Endodermal cell (in vitro differentiated cells): ENCODE results near the gene MBNL2. TPM values are rescaled to one million over a fixed set of nuclear protein-coding genes. Genes with fewer than 3 reads are reported as not detected.

ENCODE experiments used
- DNase-seq: peaks from one replicate; pipeline ENCODE4 v3.0.0-alpha.2; 2017
- H3K27ac ChIP-seq: 2 replicates; pipeline ENCODE4 v1.5.1; 2013; ENCODE audit warnings: mild to moderate bottlenecking, low read depth, low read length, moderate library complexity
- H3K27me3 ChIP-seq: 2 replicates; pipeline ENCODE4 v1.6.1; 2013; ENCODE audit warnings: mild to moderate bottlenecking, low read length, moderate library complexity; ENCODE audit not compliant: insufficient read depth, control insufficient read depth, poor library complexity, severe bottlenecking
- H3K36me3 ChIP-seq: 2 replicates; pipeline ENCODE4 v1.7.0; 2013; ENCODE audit warnings: mild to moderate bottlenecking, low read length, moderate library complexity; ENCODE audit not compliant: control insufficient read depth, insufficient read depth
- H3K4me1 ChIP-seq: one replicate; pipeline ENCODE4 v1.7.0; 2013; ENCODE audit warnings: low read length; ENCODE audit not compliant: control insufficient read depth, insufficient read depth
- H3K4me3 ChIP-seq: 2 replicates; pipeline ENCODE4 v1.5.1; 2013; ENCODE audit warnings: mild to moderate bottlenecking, low read length, moderate library complexity
- H3K9ac ChIP-seq: 2 replicates; pipeline ENCODE4 v1.6.1; 2013; ENCODE audit warnings: mild to moderate bottlenecking, low read length, moderate library complexity; ENCODE audit not compliant: poor library complexity, severe bottlenecking; ENCODE audit errors: extremely low read depth
- H3K9me3 ChIP-seq: 2 replicates; pipeline ENCODE4 v1.6.1; 2013; ENCODE audit warnings: mild to moderate bottlenecking, low read length, moderate library complexity; ENCODE audit not compliant: control insufficient read depth
- H3K27ac Mint-ChIP-seq: 2 replicates; pipeline ENCODE4 v1.8.0; 2020; ENCODE audit warnings: mixed read lengths
- H3K27me3 Mint-ChIP-seq: 2 replicates; pipeline ENCODE4 v1.8.0; 2021; ENCODE audit warnings: mild to moderate bottlenecking, mixed read lengths; ENCODE audit not compliant: insufficient read depth
- H3K36me3 Mint-ChIP-seq: 2 replicates; pipeline ENCODE4 v1.8.0; 2020; ENCODE audit warnings: low read depth, mixed read lengths
- H3K4me1 Mint-ChIP-seq: 2 replicates; pipeline ENCODE4 v1.8.0; 2020; ENCODE audit warnings: mixed read lengths
- H3K4me3 Mint-ChIP-seq: 2 replicates; pipeline ENCODE4 v1.8.0; 2020; ENCODE audit warnings: mild to moderate bottlenecking, moderate library complexity, mixed read lengths
- H3K9me3 Mint-ChIP-seq: 2 replicates; pipeline ENCODE4 v1.8.0; 2020; ENCODE audit warnings: mild to moderate bottlenecking, mixed read lengths
- CTCF ChIP-seq: fragments of 200-600 bp; sonication (generic); conservative IDR thresholded peaks from 2 replicates; pipeline ENCODE4 v1.5.0; 2021; ENCODE audit warnings: antibody characterized with exemption, mild to moderate bottlenecking
- WGBS, 2 experiments: methylation state at CpG; one replicate each; pipeline versions ENCODE4 v1.1.5 to v1.1.7; 2013; ENCODE audit warnings: missing lambda C conversion rate in 2 of 2, mixed read lengths in 1 of 2; ENCODE audit not compliant: insufficient coverage in 1 of 2, insufficient read length in 1 of 2; 5-methylcytosine and 5-hydroxymethylcytosine counted together
- total RNA-seq, 2 donors: library from RNA; stranded (reverse); fragmentation: NEBNext Ultra II Directional in 1 of 2; extraction: Animal tissue kit (Norgen Biotek cat#: 25700) in 1 of 2; gene quantifications; 2 replicates in 1 of 2; 3 replicates in 1 of 2; pipeline ENCODE4 v1.2.1, GENCODE V29; 2021

Gene MBNL2
- total RNA-seq, 2 donors from 2014 or later = 1.7 to 3.3 TPM

GRCh38 chr13:97338571-97338970 lies 116.4 kb downstream of the MBNL2 start:
- Mint-ChIP-seq H3K27ac (no peak overlapping the region), H3K4me1 (peaks cover 4% of the 10 kb centered on the region)
- WGBS, 2 experiments = 78 to 87% methylated on average over 12 to 16 of the region's 16 CpGs

GRCh38 chr13:97339019-97339987 lies 117.2 kb downstream of the MBNL2 start:
- Mint-ChIP-seq H3K4me1 (peaks cover 4% of the 10 kb centered on the region), H3K36me3 (no peaks in the 10 kb centered on the region), H3K27me3 (peaks cover 3% of the 10 kb centered on the region), H3K27ac (no peak overlapping the region), H3K4me3 (no peak overlapping the region), H3K9me3 (no peaks in the 10 kb centered on the region)
- no peak overlapping the region for H3K4me3 ChIP-seq
- H3K4me1 ChIP-seq = peaks cover 4% of the 10 kb centered on the region
- no peaks in the 10 kb centered on the region for H3K9me3 ChIP-seq
- DNase-seq = no peak
- no peaks in the 10 kb centered on the region for H3K27me3 ChIP-seq
- H3K36me3 ChIP-seq = no peaks in the 10 kb centered on the region
- TF ChIP-seq CTCF = no peak
- no peak overlapping the region for H3K9ac ChIP-seq
- WGBS, 2 experiments = 86 to 94% methylated on average over 14 to 21 of the region's 21 CpGs
- H3K27ac ChIP-seq = no peak overlapping the region

More at GRCh38 chr13:97338571-97338970, 116.4 kb downstream of the MBNL2 start:
- Histone ChIP-seq H3K4me3 (no peak overlapping the region), H3K27me3 (no peaks in the 10 kb centered on the region), H3K9me3 (no peaks in the 10 kb centered on the region), H3K27ac (no peak overlapping the region), H3K4me1 (peaks cover 4% of the 10 kb centered on the region), H3K9ac (no peak overlapping the region), H3K36me3 (no peaks in the 10 kb centered on the region)
- Mint-ChIP-seq H3K27me3 (peaks cover 3% of the 10 kb centered on the region), H3K4me3 (no peak overlapping the region), H3K36me3 (no peaks in the 10 kb centered on the region), H3K9me3 (no peaks in the 10 kb centered on the region)
- no peak for DNase-seq
- TF ChIP-seq CTCF = no peak

GRCh38 chr13:97339988-97340749 lies 118.0 kb downstream of the MBNL2 start:
- no peak for TF ChIP-seq CTCF
- no peaks in the 10 kb centered on the region for H3K9me3 ChIP-seq

More at GRCh38 chr13:97339988-97340749, 118.0 kb downstream of the MBNL2 start:
- H3K36me3 Mint-ChIP-seq = no peaks in the 10 kb centered on the region
- Histone ChIP-seq H3K4me3 (no peak overlapping the region), H3K4me1 (peaks cover 4% of the 10 kb centered on the region), H3K36me3 (no peaks in the 10 kb centered on the region), H3K27me3 (no peaks in the 10 kb centered on the region), H3K27ac (no peak overlapping the region), H3K9ac (no peak overlapping the region)
- DNase-seq = no peak
- no peaks in the 10 kb centered on the region for H3K9me3 Mint-ChIP-seq
- H3K27ac Mint-ChIP-seq = no peak overlapping the region
- WGBS, 2 experiments = 90 to 100% methylated on average over 2 to 7 of the region's 7 CpGs
- H3K27me3 Mint-ChIP-seq = peaks cover 3% of the 10 kb centered on the region
- no peak overlapping the region for H3K4me3 Mint-ChIP-seq
- H3K4me1 Mint-ChIP-seq = peaks cover 4% of the 10 kb centered on the region
